SK-N-SH (cell line): ENCODE data around the gene ANKRD36.

Experiments
- CTCF ChIP-seq: fragments of 200-600 bp; sonication (generic); IDR thresholded peaks from 2 replicates; pipeline ENCODE4 v1.6.1; 2017; ENCODE audit warnings: antibody characterized with exemption, mild to moderate bottlenecking, moderate library complexity
- JUND ChIP-seq: IDR thresholded peaks from 2 replicates; pipeline ENCODE4 v1.4.0; 2012
- REST ChIP-seq: IDR thresholded peaks from 2 replicates; pipeline ENCODE4 v1.6.1; 2012; ENCODE audit warnings: mild to moderate bottlenecking, low read depth, low read length, moderate library complexity
- RFX5 ChIP-seq: IDR thresholded peaks from 2 replicates; pipeline ENCODE4 v1.6.1; 2012; ENCODE audit warnings: mild to moderate bottlenecking, improper control_type of control experiment, low read length
- TAF1 ChIP-seq: IDR thresholded peaks from 2 replicates; pipeline ENCODE4 v1.6.1; 2012; ENCODE audit warnings: low read depth, mild to moderate bottlenecking, low read length, moderate library complexity, borderline replicate concordance

GRCh38 chr2:97067279-97068004 is 45.5 kb upstream of the ANKRD36 start:
- TF ChIP-seq RFX5, result no peak
- no peak for TF ChIP-seq CTCF
- TF ChIP-seq JUND, result no peak
- TF ChIP-seq TAF1, result no peak
- no peak for TF ChIP-seq REST
